ENCODE measurements around the gene ZNF18. TPM values are rescaled to one million over a fixed set of nuclear protein-coding genes. Genes with fewer than 3 reads are reported as not detected.

ZNF18 gene, protein sequence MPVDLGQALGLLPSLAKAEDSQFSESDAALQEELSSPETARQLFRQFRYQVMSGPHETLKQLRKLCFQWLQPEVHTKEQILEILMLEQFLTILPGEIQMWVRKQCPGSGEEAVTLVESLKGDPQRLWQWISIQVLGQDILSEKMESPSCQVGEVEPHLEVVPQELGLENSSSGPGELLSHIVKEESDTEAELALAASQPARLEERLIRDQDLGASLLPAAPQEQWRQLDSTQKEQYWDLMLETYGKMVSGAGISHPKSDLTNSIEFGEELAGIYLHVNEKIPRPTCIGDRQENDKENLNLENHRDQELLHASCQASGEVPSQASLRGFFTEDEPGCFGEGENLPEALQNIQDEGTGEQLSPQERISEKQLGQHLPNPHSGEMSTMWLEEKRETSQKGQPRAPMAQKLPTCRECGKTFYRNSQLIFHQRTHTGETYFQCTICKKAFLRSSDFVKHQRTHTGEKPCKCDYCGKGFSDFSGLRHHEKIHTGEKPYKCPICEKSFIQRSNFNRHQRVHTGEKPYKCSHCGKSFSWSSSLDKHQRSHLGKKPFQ
- total RNA-seq = 7.3 and 9.5 TPM in 2 replicates
- 6.7 and 7.3 TPM in 2 replicates for polyA plus RNA-seq

DNA sequence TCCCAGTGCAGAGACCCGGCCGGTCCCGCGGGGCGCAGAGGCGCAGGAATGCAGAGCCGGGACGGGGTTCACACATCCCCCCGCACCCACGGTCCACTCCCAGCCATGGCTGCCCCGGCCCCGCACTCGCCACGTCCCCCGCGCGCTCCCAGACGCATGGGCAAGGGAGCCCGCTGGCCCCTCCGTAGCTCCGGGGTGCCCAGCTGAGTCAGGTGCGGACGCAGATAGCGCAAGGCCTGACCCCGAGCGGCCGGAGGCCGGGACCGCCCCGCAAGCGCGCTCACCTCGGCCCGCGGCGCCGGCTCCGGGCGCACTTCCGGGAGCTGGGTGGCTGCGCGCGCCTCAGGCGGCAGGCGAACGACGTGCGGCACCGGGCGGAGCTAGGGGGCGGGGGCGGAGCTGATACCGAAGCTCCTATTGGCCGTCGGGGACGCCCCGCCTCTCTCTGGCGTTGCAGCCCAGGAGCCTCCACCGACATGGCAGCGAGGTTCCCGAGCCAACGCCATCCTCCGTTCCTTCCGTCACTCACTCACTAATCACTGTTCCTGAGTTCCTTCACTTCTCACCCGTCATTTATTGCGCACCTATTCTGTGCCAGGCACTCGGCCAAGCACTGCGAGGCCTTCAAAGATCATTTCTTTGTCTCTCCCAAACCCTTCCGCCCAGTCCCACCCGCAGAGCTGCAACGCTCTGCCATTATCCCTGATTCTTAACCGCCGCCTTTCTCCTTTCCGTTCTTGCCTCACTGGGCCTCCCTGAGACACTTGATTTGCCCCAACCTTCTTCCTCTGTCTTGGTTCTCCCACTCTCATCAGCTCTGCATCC is at the start of gene ZNF18:
Gene ZNF18, minus strand, starts transcription at position 329 of the 825 bp plus-strand sequence. CDS start 4,646 bp downstream, outside the sequence.
- H3K79me2 ChIP-seq = peaks cover 12% of the 10 kb centered on the region
- peak within 1 kb of the TSS; percentile 81 for H3K4me2 ChIP-seq
- no peaks in the 10 kb centered on the region for H3K27me3 ChIP-seq
- H3K4me3 ChIP-seq = peak within 1 kb of the TSS; percentile 64
- peaks cover 7% of the 10 kb centered on the region for H3K4me1 ChIP-seq (ENCODE audit: insufficient read depth)
- H4K20me1 ChIP-seq (ENCODE audit: insufficient read depth, poor library complexity, severe bottlenecking) = no peaks in the 10 kb centered on the region
- H2AFZ ChIP-seq = peak within 1 kb of the TSS; percentile 97
- peak within 1 kb of the TSS; percentile 90 for H3K27ac ChIP-seq
- 4% methylated on average over 44 of the region's 74 CpGs for WGBS (ENCODE audit: low lambda C conversion rate, missing lambda C conversion rate)
- no peaks in the 10 kb centered on the region for H3K9me2 ChIP-seq (replicated peaks; ENCODE audit: insufficient read depth)
- TF ChIP-seq EZH2 (IDR thresholded peaks at IDR 0.05; ENCODE audit: borderline replicate concordance) = no peak
- TF ChIP-seq, protein P1, sequence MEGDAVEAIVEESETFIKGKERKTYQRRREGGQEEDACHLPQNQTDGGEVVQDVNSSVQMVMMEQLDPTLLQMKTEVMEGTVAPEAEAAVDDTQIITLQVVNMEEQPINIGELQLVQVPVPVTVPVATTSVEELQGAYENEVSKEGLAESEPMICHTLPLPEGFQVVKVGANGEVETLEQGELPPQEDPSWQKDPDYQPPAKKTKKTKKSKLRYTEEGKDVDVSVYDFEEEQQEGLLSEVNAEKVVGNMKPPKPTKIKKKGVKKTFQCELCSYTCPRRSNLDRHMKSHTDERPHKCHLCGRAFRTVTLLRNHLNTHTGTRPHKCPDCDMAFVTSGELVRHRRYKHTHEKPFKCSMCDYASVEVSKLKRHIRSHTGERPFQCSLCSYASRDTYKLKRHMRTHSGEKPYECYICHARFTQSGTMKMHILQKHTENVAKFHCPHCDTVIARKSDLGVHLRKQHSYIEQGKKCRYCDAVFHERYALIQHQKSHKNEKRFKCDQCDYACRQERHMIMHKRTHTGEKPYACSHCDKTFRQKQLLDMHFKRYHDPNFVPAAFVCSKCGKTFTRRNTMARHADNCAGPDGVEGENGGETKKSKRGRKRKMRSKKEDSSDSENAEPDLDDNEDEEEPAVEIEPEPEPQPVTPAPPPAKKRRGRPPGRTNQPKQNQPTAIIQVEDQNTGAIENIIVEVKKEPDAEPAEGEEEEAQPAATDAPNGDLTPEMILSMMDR (IDR thresholded peaks at IDR 0.05; ENCODE audit: poor library complexity) = no peak
- no peak for TF ChIP-seq EZH2phosphoT487 (IDR thresholded peaks at IDR 0.05; ENCODE audit: low read depth, severe bottlenecking, unreplicated experiment)
- no peaks in the 10 kb centered on the region for H3K36me3 ChIP-seq (replicated peaks; ENCODE audit: insufficient read depth, low read depth)
- no peaks in the 10 kb centered on the region for H3K9me3 ChIP-seq (ENCODE audit: low read depth)
- DNase-seq (ENCODE audit: low spot score) = peak; percentile 99

DNA sequence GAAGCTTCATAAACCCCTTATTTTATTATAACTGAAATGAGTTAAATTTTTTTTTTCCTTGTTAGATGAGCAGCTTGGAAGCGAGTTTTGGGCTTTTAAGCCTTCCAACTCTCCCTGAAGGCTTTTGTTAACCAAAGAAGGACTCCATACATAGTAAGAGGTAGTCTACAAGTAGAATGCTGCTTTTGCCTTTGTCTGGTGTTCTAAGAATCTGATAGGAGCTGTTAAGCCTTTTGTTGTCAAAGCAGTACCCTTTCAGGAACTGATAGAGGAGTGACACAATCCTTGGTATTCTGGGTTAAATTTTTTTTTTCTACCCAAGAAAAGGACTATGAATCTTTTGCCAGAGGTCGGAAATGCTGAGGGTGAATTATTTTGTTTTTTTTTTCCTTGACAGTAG is 49.5 kb upstream of the ZNF18 start:
- Histone ChIP-seq H3K27me3 (no peaks in the 10 kb centered on the region), H3K4me2 (no peak overlapping the region), H3K9me2 (replicated peaks; ENCODE audit: insufficient read depth) (no peaks in the 10 kb centered on the region), H3K36me3 (replicated peaks; ENCODE audit: insufficient read depth, low read depth) (no peaks in the 10 kb centered on the region), H4K20me1 (ENCODE audit: insufficient read depth, poor library complexity, severe bottlenecking) (peaks cover 93% of the 10 kb centered on the region), H3K9me3 (ENCODE audit: low read depth) (no peaks in the 10 kb centered on the region), H3K4me3 (no peak overlapping the region), H3K79me2 (peaks cover 99% of the 10 kb centered on the region), H3K27ac (no peak overlapping the region), H3K4me1 (ENCODE audit: insufficient read depth) (no peaks in the 10 kb centered on the region), H2AFZ (no peak overlapping the region)
- WGBS (ENCODE audit: low lambda C conversion rate, missing lambda C conversion rate) = 64% methylated on average over 2 of the region's 2 CpGs
- TF ChIP-seq EZH2phosphoT487 (IDR thresholded peaks at IDR 0.05; ENCODE audit: low read depth, severe bottlenecking, unreplicated experiment) = no peak
- TF ChIP-seq EZH2 (IDR thresholded peaks at IDR 0.05; ENCODE audit: borderline replicate concordance) = no peak
- DNase-seq (ENCODE audit: low spot score) = no peak

DNA sequence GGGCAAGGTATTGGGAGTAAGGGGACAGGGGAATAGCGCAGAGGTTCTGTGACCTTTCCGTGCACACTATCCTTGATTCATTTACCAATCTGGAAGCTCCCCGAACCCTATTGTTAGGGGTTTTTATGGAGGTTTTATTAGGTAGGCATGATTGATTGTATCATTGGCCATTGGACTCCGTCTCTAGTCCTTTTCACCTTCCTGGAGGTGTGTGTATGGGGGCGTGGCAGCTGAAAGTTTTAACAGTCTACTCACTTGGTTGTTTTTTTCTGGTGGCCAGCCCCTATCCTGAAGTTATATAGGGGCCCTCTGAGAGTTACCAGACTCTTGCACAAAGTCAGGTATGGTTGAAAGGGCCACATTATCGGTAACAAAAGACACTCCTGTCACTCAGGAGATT is 46.4 kb upstream of the ZNF18 start:
- H3K4me1 ChIP-seq (ENCODE audit: insufficient read depth) = no peaks in the 10 kb centered on the region
- H3K4me3 ChIP-seq = no peak overlapping the region
- no peaks in the 10 kb centered on the region for H3K27me3 ChIP-seq
- 91% methylated on average over 6 of the region's 6 CpGs for WGBS (ENCODE audit: low lambda C conversion rate, missing lambda C conversion rate)
- H3K36me3 ChIP-seq (replicated peaks; ENCODE audit: insufficient read depth, low read depth) = no peaks in the 10 kb centered on the region
- H3K9me2 ChIP-seq (replicated peaks; ENCODE audit: insufficient read depth) = no peaks in the 10 kb centered on the region
- H3K9me3 ChIP-seq (ENCODE audit: low read depth) = no peaks in the 10 kb centered on the region
- no peak overlapping the region for H3K27ac ChIP-seq
- no peak overlapping the region for H3K4me2 ChIP-seq
- no peak for DNase-seq (ENCODE audit: low spot score)
- no peak overlapping the region for H2AFZ ChIP-seq
- H3K79me2 ChIP-seq = peaks cover 99% of the 10 kb centered on the region
- TF ChIP-seq, protein P1 (IDR thresholded peaks at IDR 0.05; ENCODE audit: poor library complexity) = no peak
- TF ChIP-seq EZH2 (IDR thresholded peaks at IDR 0.05; ENCODE audit: borderline replicate concordance) (no peak), EZH2phosphoT487 (IDR thresholded peaks at IDR 0.05; ENCODE audit: low read depth, severe bottlenecking, unreplicated experiment) (no peak)
- peaks cover 92% of the 10 kb centered on the region for H4K20me1 ChIP-seq (ENCODE audit: insufficient read depth, poor library complexity, severe bottlenecking)

All from hepatocyte (in vitro differentiated cells).